Colonic mucosa (tissue), 4 donors: ENCODE measurements around the gene MRPL28. TPM values are rescaled to one million over a fixed set of nuclear protein-coding genes. Genes with fewer than 3 reads are reported as not detected.

Experiments used
- DNase-seq: peaks from one replicate; pipeline ENCODE4 v3.0.0-alpha.2; 2020
- H3K27ac ChIP-seq: fragments of 200-600 bp; one replicate; pipeline ENCODE4 v1.8.0; 2021
- H3K27me3 ChIP-seq: fragments of 200-600 bp; one replicate; pipeline ENCODE4 v1.8.0; 2021
- H3K36me3 ChIP-seq: fragments of 200-600 bp; one replicate; pipeline ENCODE4 v1.8.0; 2021
- H3K4me1 ChIP-seq: fragments of 200-600 bp; one replicate; pipeline ENCODE4 v1.8.0; 2021; ENCODE audit warnings: mild to moderate bottlenecking
- H3K4me3 ChIP-seq: fragments of 200-600 bp; one replicate; pipeline ENCODE4 v1.8.0; 2021
- H3K9ac ChIP-seq, 2 donors: one replicate each; pipeline ENCODE4 v1.7.0; 2013; ENCODE audit warnings: control low read depth in 2 of 2, low read depth in 2 of 2, low read length in 2 of 2
- H3K9me3 ChIP-seq: fragments of 200-600 bp; one replicate; pipeline ENCODE4 v1.8.0; 2021
- CTCF ChIP-seq: fragments of 200-600 bp; IDR thresholded peaks from one replicate; pipeline ENCODE4 v1.8.0; 2022; ENCODE audit warnings: antibody characterized with exemption, mild to moderate bottlenecking
- intact Hi-C: fragments of 100-400 bp; cut with DNase I; formaldehyde crosslinking; loops from one replicate; pipeline ENCODE4 v1.14.1; 2022
- total RNA-seq, 2 donors: library from RNA; stranded (reverse); fragmentation: NEBNext Ultra II Directional in 1 of 2; extraction: Animal tissue kit (Norgen Biotek cat#: 25700) in 1 of 2; gene quantifications; one replicate each; pipeline ENCODE4 v1.2.1, GENCODE V29; 2021
- donor health status: healthy.
- donor health status: DM: no; HTN: no; CAD: no.
- donor health status: DM: no; HTN: no; CAD: no.

The MRPL28 gene
- total RNA-seq, 2 donors from 2014 or later: 59.4 to 75.4 TPM

GRCh38 chr16:321532-321931 lies 48.8 kb downstream of the MRPL28 start:
- intact Hi-C loops: no loop called here
- H3K27ac ChIP-seq: no peak overlapping the region
- H3K9me3 ChIP-seq: no peaks in the 10 kb centered on the region
- no peak overlapping the region for H3K9ac ChIP-seq
- no peak for TF ChIP-seq CTCF
- peaks cover 8% of the 10 kb centered on the region for H3K4me1 ChIP-seq
- H3K4me3 ChIP-seq: no peak overlapping the region
- H3K36me3 ChIP-seq: no peaks in the 10 kb centered on the region
- DNase-seq: no peak
- no peaks in the 10 kb centered on the region for H3K27me3 ChIP-seq

- no peak for DNase-seq
- TF ChIP-seq CTCF: no peak
- intact Hi-C loops: no loop called here
- Histone ChIP-seq H3K9ac (no peak overlapping the region), H3K27me3 (no peaks in the 10 kb centered on the region), H3K4me1 (no peaks in the 10 kb centered on the region), H3K4me3 (no peak overlapping the region), H3K27ac (no peak overlapping the region), H3K9me3 (no peaks in the 10 kb centered on the region), H3K36me3 (no peaks in the 10 kb centered on the region)
These were observed 50.1 kb downstream of the MRPL28 start for GRCh38 chr16:320206-320605.

- H3K27ac ChIP-seq: no peak overlapping the region
- no peaks in the 10 kb centered on the region for H3K36me3 ChIP-seq
- no peak overlapping the region for H3K9ac ChIP-seq
- no peaks in the 10 kb centered on the region for H3K9me3 ChIP-seq
- DNase-seq: no peak
- H3K4me1 ChIP-seq: no peaks in the 10 kb centered on the region
- TF ChIP-seq CTCF: no peak
- no peak overlapping the region for H3K4me3 ChIP-seq
- intact Hi-C loops: no loop called here
- no peaks in the 10 kb centered on the region for H3K27me3 ChIP-seq
These were observed 51.7 kb downstream of the MRPL28 start for GRCh38 chr16:318628-319027.

- no peaks in the 10 kb centered on the region for H3K9me3 ChIP-seq
- TF ChIP-seq CTCF: no peak
- no peaks in the 10 kb centered on the region for H3K4me1 ChIP-seq
- H3K27me3 ChIP-seq: no peaks in the 10 kb centered on the region
- no peak overlapping the region for H3K9ac ChIP-seq
- H3K4me3 ChIP-seq: no peak overlapping the region
- no peak for DNase-seq
- no peak overlapping the region for H3K27ac ChIP-seq
- H3K36me3 ChIP-seq: peaks cover 8% of the 10 kb centered on the region
- intact Hi-C loops: no loop called here
These were observed 52.8 kb downstream of the MRPL28 start for GRCh38 chr16:317583-317982.

Other genes starting within 250 kb of the MRPL28 start
- 10 to 100 TPM; 13.4 to 26.4 TPM for gene NPRL3, start 231.9 kb downstream of the MRPL28 start, total RNA-seq
- 1 to 10 TPM in 1 of 2 donors, not detected in 1; 1.4 TPM for gene HBZ, start 217.9 kb downstream of the MRPL28 start, total RNA-seq
- not detected for gene HBM, start 204.6 kb downstream of the MRPL28 start, total RNA-seq
- 10 to 100 TPM in 1 of 2 donors, 1 to 10 TPM in 1; 3.5 to 64.9 TPM for gene HBA2, start 197.7 kb downstream of the MRPL28 start, total RNA-seq
- gene HBA1, start 193.9 kb downstream of the MRPL28 start, total RNA-seq: 10 to 100 TPM in 1 of 2 donors, 1 to 10 TPM in 1; 7.4 to 50.3 TPM
- not detected for gene HBQ1, start 190.1 kb downstream of the MRPL28 start, total RNA-seq
- 10 to 100 TPM; 37.1 to 55.4 TPM for gene LUC7L, start 141.1 kb downstream of the MRPL28 start, total RNA-seq
- gene FAM234A, start 135.7 kb downstream of the MRPL28 start, total RNA-seq: 100 to 1,000 TPM; 105 to 124 TPM
- 1 to 10 TPM; 2.9 to 4.0 TPM for gene RGS11, start 94.6 kb downstream of the MRPL28 start, total RNA-seq
- gene ARHGDIG, start 89.9 kb downstream of the MRPL28 start, total RNA-seq: 10 to 100 TPM in 1 of 2 donors, 1 to 10 TPM in 1; 1.8 to 20.0 TPM
- gene PDIA2, start 87.4 kb downstream of the MRPL28 start, total RNA-seq: 1 to 10 TPM; 1.4 to 2.6 TPM
- gene AXIN1, start 17.8 kb downstream of the MRPL28 start, total RNA-seq: 10 to 100 TPM; 33.4 to 34.3 TPM
- 100 to 1,000 TPM in 1 of 2 donors, 10 to 100 TPM in 1; 99.6 to 102 TPM for gene PGAP6, start 11.4 kb upstream of the MRPL28 start, total RNA-seq
- 10 to 100 TPM; 38.3 to 63.6 TPM for gene NME4, start 26.7 kb upstream of the MRPL28 start, total RNA-seq
- 10 to 100 TPM; 31.3 to 50.2 TPM for gene DECR2, start 31.3 kb upstream of the MRPL28 start, total RNA-seq
- gene RAB11FIP3, start 55.1 kb upstream of the MRPL28 start, total RNA-seq: 10 to 100 TPM; 20.9 to 22.3 TPM
- 100 to 1,000 TPM in 1 of 2 donors, 10 to 100 TPM in 1; 74.6 to 139 TPM for gene CAPN15, start 157.2 kb upstream of the MRPL28 start, total RNA-seq
- gene PRR35, start 189.9 kb upstream of the MRPL28 start, total RNA-seq: not detected
- gene NHLRC4, start 196.5 kb upstream of the MRPL28 start, total RNA-seq: under 1 TPM; 0.32 to 0.35 TPM
- gene PIGQ, start 199.4 kb upstream of the MRPL28 start, total RNA-seq: 10 to 100 TPM; 25.6 to 59.3 TPM
- 10 to 100 TPM; 34.9 to 38.5 TPM for gene RAB40C, start 219.5 kb upstream of the MRPL28 start, total RNA-seq